HG03108 (cell line): ENCODE data around the gene CDHR5.

Source experiments
- ATAC-seq: cut with Tn5 transposase; IDR thresholded peaks from one replicate; pipeline ENCODE4 v1.9.1; 2021; ENCODE audit warnings: moderate library complexity; ENCODE audit not compliant: unreplicated experiment

CDHR5 gene

GRCh38 chr11:623349-623869 is 1.3 kb downstream of the CDHR5 start:
- ATAC-seq, result no peak

DNA sequence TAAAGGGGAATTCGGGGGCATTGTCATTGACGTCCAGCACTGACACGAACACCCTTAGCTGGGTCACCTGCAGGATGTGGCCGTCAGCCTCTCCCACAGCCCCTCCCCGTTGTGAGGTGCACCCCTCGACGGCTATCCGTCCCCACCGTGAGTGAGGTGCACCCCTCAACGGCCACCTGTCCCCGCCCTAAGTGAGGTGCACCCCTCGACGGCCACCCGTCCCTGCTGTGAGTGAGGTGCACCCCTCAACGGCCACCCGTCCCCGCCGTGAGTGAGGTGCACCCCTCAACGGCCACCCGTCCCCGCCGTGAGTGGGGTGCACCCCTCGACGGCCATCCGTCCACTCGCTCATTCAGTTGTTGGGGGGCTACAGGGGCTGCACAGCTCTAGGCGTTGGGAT is 2.9 kb downstream of the CDHR5 start:
- no peak for ATAC-seq

- ATAC-seq, result no peak
Observed at GRCh38 chr11:620935-621814, 3.6 kb downstream of the CDHR5 start.

DNA sequence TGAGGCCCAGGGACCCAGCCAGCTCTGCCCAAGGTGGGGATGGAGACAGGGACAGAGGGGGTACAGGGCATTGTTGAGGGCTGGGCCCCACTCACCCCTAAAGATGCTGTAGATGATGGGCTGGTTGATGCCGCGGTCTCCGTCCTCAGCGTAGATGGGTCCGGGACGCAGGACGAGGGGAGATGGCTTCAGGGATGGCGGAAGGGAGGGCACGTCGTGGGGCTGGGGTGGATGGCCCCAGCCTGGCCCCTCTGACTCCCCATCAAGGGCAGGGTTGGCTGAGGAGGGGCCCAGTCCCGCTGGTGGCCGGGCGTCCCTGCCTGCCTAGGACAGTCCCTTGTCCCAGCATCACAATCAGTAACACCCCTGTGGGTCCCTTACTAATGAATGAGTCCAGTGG is 4.6 kb downstream of the CDHR5 start:
- no peak for ATAC-seq

DNA sequence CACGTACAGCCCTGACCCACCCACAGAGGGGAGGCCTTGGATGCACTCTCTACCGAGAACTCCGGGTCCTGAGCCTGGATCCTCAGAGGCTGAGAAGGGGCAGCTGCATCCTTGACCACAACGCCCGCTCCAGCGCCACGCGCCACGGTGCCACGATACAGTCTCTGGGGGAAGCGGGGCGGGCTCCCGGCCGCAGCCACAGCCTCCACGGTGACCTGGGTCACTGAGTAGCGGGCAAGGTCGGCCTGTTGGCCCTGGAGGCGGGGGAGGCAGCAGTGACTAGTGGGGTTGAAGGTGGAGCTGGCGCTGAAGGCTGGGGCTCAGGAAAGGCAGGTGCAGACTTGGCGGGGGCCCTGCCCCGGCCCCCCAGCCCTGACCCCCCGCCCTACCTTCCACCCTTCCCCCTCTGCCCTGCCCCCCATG is 5.1 kb downstream of the CDHR5 start:
- ATAC-seq, result no peak

DNA sequence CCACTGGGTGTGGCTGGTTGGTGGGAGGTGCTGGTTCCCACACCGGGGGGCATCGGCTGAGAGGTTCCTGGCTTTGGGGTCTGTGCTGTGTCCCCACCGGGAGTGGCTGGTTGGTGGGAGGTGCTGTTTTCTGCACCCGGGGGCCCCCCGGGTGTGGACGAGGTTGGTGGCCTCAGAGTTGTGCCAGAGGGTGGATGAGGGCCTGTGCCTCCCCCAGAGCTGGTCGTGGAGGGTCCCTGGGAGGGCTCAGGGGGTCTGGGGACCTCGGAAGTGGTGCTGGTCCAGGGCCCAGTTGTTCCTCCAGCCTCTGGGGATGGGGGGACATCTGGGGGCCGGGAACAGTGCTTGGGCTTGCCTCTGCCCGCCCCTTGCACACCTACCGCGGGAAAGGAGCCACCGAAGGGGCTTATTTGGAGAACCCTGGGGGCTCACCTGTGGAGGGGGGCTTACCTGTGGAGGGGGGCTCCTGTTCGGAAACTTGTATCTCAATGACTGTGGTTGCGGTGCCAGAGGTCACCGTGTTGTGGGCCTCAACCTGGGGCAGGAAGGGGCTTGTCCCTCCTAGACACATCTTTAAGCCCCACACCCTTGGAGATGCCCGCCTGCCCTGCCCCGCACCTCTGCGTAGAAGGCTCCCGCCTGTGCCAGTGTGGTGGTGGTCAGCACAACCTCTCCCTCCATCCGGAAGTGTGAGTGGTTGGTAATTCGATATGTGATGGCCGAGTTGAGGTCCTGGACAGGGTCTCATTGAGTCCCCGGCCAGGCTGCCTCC is 5.7 kb downstream of the CDHR5 start:
- no peak for ATAC-seq

- no peak for ATAC-seq
Observed at GRCh38 chr11:617912-618682, 6.7 kb downstream of the CDHR5 start.

DNA sequence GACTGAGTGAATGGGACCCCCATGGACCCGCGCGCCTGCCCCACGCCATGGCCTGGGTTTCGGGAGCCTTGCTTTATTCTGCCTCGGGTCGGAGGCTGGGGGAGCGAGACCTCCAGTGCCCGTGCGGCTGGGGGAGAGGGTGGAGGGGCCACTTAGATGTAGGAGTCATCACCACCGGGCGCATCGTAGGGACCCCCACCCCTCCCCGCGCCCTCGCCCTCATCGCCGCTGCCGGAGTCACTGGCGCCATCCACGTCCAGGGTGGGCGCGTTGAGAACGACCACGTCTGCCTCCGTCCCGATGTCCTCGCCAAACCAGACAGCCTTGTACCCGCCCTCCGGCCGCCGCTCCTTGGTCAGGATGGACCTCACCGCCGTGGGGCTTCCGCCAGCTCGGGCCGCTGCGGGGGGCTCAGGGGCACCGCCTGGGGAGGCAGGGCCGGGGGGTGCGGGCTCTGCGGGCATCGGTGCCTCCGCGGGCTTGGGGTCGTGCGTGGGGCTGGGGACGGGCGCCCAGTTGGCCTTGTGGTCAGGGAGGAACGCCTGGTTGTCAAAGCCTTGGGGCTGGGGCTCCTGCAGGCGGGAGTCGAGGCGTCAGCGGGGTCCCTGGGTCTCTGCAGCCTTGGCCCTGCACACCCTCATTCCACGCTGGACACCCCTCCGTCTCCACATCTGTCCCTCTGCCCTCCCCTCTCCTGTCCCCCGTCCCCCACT is 7.4 kb downstream of the CDHR5 start:
- no peak for ATAC-seq

DNA sequence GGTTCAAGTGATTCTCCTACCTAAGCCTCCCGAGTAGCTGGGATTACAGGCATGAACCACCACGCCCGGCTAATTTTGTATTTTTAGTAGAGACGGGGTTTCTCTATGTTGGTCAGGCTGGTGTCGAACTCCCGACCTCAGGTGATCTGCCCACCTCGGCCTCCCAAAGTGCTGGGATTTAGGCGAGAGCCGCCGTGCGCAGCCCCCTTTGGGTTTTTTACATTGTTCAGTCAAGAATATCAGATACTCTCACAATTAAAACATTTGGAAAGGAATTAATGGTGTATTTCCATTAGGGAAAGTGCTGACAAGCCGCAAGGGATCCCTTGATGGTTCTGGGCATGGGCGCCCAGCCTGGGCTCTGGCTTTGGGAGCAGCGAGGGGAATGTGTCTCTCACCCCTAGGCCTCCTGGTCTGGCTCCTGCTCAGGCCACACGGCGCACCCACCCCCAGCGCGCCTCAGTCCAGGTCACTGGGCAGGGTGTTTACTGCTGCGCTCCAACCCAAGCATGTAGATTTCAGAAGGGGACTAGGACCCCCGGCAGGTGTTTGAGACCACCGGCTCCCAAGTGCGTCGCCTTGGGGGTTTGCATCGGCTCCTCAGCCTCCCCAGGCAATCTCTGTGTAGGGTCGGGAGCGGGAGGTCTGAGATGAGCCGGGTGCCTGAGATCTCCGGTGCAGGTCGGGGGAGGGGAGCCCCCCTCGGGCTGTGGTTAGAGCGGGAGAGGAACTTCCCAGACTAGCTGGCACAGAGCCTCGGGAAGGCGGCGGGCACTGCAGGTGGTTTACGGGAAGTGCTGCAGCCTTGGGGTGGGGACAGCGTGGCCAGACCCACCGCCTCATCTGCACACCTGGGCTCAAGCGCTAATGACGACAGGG is 8.2 kb downstream of the CDHR5 start:
- no peak for ATAC-seq

- ATAC-seq, result peak; percentile 79
Observed at GRCh38 chr11:615504-616319, 9.0 kb downstream of the CDHR5 start, which contains the start of gene IRF7. IRF7 (minus strand) TSS chr11:615950; CDS start chr11:615364, 586 bp downstream.

DNA sequence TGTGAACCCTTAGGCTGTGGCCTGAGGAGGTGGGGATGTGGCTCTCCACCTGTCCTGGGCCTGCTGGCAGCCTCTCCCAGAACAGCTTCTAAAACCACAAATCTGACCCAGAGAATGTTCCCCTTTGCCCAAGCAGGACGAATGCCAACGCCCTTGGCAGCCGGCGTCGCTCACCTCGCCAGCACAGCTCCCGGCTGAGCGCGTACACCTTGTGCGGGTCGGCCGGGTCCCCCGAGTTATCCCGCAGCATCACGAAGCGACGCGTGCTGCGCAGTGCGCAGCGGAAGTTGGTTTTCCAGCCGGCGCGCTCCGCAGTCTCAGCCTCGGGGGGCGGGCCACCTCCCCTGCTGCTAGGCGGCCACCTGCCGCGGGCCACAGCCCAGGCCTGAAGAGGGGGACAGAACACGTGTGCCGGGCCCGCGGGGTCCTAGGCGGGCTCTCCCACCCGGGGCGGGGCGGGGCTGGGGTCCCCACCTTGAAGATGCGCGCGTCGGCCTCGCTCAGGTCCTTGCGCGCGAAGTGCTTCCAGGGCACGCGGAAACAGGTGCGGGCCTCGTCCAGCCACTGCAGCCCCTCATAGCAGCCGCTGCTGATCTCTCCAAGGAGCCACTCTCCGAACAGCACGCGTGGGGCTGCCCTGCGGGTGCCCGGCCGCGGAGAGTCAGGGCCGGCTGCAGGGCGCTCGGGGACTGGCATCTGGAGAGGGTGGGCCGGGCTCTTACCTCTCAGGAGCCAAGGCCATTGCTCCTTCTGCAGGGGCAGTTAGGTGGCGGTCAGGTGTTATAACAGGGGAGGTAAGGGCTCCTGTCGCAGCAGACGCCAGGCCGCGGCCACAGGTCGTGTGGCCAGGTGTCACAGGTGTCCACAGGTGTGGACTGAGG is 9.9 kb downstream of the CDHR5 start:
- ATAC-seq, result no peak

- no peak for ATAC-seq
Observed at GRCh38 chr11:614021-614622, 10.6 kb downstream of the CDHR5 start.

- ATAC-seq, result no peak
Observed at GRCh38 chr11:613369-613968, 11.3 kb downstream of the CDHR5 start.

DNA sequence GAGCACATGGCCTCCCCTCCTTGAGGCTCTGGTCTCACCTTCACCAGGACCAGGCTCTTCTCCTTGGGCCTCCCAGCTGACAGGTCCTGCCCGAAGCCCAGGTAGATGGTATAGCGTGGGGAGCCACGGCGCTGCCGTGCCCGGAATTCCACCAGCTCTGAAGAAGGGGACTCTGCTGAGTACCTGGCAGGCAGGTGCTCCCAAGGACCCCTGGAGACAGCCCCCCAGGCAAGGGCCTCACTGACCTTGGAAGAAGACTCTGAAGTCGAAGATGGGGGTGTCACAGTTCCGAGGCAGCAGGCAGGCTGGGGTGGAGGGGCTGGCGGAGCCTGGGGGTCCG is 11.8 kb downstream of the CDHR5 start:
- no peak for ATAC-seq

- ATAC-seq, result no peak
Observed at GRCh38 chr11:612201-612960, 12.4 kb downstream of the CDHR5 start.
